ENCODE measurements around the gene NLGN2. TPM values are rescaled to one million over a fixed set of nuclear protein-coding genes. Genes with fewer than 3 reads are reported as not detected.

Gene NLGN2
- polyA plus RNA-seq, 3 donors: 0.55 TPM; not detected in 2

DNA sequence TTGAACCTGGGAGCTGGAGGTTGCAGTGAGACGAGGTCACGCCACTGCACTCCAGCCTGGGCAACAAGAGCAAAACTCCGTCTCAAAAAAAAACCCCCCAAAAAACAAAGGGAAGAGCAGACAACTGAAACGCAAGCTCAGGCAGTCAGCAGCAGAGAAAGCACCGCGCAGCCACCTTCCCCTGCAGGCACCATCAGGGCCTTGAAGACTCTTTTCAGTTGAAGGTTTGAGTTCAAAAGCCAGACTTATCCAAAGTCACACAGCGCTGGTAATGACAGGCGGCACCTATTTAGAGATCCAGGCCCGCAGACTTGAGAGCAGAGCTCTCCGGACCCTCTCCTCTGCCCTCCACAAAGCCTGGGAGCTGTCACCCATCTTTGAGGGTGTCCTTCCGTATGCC is 60.6 kb downstream of the NLGN2 start:
- H3K27me3 Mint-ChIP-seq (ENCODE audit: low read depth in 3 of 3): no peaks in the 10 kb centered on the region

DNA sequence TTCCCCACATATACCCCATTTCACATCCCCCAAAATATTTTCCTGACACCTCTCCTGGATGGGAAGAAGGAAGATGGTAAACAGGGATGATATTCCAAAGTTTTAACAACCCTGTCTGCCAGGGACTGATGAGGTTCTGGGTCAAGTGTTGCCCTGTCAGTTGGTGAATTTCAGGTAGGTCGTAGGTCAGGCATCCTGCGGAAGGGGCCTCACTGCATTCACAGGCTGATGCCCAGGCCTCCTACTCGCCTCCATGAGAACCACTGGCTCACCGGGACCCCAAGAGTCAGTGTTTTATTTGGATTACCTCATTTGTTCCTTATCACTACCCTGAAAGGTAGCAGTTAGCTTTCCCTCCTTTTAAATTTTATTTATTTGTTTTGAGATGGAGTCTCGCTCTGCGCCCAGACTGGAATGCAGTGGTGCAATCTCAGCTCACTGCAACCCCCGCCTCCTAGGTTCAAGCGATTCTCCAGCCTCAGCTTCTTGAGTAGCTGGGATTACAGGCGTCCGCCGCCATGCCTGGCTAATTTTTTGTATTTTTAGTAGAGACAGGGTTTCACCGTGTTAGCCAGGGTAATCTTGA is 61.3 kb downstream of the NLGN2 start:
- H4K20me1 ChIP-seq (ENCODE audit: insufficient read depth, low read length): no peaks in the 10 kb centered on the region

More for the DNA sequence above, 60.6 kb downstream of the NLGN2 start:
- no peak for DNase-seq
- peaks cover 18 to 32% of the 10 kb centered on the region in 2 donors for H3K36me3 Mint-ChIP-seq
- H3K36me3 ChIP-seq (replicated peaks in 1 of 2; ENCODE audit: control insufficient read depth in 1 of 2, insufficient read depth in 2 of 2, low read length in 2 of 2): peaks cover 14 to 20% of the 10 kb centered on the region in 2 donors
- H3K27me3 ChIP-seq (ENCODE audit: control insufficient read depth in 2 of 2, insufficient read depth in 2 of 2, low read length in 2 of 2): no peaks in the 10 kb centered on the region
- H3K4me2 ChIP-seq (replicated peaks; ENCODE audit: extremely low read depth, low read length, poor library complexity, severe bottlenecking): no peak overlapping the region
- peaks cover 28% of the 10 kb centered on the region for H3K79me2 ChIP-seq (ENCODE audit: insufficient read depth, low read length)
- H3K27ac ChIP-seq (ENCODE audit: low read depth in 1 of 2, low read length in 2 of 2): no peak overlapping the region
- H3K4me1 ChIP-seq (ENCODE audit: control insufficient read depth in 1 of 2, insufficient read depth in 2 of 2, low read length in 2 of 2): peaks cover 21 to 28% of the 10 kb centered on the region in 2 donors
- no peak overlapping the region for H3K4me3 Mint-ChIP-seq
- no peaks in the 10 kb centered on the region for H3K9me3 Mint-ChIP-seq
- TF ChIP-seq, protein P1, sequence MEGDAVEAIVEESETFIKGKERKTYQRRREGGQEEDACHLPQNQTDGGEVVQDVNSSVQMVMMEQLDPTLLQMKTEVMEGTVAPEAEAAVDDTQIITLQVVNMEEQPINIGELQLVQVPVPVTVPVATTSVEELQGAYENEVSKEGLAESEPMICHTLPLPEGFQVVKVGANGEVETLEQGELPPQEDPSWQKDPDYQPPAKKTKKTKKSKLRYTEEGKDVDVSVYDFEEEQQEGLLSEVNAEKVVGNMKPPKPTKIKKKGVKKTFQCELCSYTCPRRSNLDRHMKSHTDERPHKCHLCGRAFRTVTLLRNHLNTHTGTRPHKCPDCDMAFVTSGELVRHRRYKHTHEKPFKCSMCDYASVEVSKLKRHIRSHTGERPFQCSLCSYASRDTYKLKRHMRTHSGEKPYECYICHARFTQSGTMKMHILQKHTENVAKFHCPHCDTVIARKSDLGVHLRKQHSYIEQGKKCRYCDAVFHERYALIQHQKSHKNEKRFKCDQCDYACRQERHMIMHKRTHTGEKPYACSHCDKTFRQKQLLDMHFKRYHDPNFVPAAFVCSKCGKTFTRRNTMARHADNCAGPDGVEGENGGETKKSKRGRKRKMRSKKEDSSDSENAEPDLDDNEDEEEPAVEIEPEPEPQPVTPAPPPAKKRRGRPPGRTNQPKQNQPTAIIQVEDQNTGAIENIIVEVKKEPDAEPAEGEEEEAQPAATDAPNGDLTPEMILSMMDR (IDR thresholded peaks at IDR 0.05): no peak
- no peaks in the 10 kb centered on the region for H4K20me1 ChIP-seq (ENCODE audit: insufficient read depth, low read length)
- H3K4me3 ChIP-seq (replicated peaks in 1 of 3; ENCODE audit: low read depth in 2 of 3, low read length in 3 of 3): no peak overlapping the region
- no peak overlapping the region for H3K9ac ChIP-seq (ENCODE audit: insufficient read depth, low read length, poor library complexity, severe bottlenecking)
- H3K9me3 ChIP-seq (replicated peaks in 1 of 2; ENCODE audit: control insufficient read depth in 1 of 2, insufficient read depth in 1 of 2, low read length in 2 of 2): no peaks in the 10 kb centered on the region
- H3K27ac Mint-ChIP-seq: peak overlapping the region in 2 of 7 donors; percentile 32 to 88
- peaks cover 26% of the 10 kb centered on the region for H3K4me1 Mint-ChIP-seq
- intact Hi-C loops (cut with micrococcal nuclease): no loop called here
- H2AFZ ChIP-seq (ENCODE audit: insufficient read depth, low read depth, low read length, poor library complexity, severe bottlenecking): no peak overlapping the region
- WGBS (ENCODE audit: insufficient coverage): 98% methylated on average over 9 of the region's 11 CpGs

More for the DNA sequence above, 61.3 kb downstream of the NLGN2 start:
- Mint-ChIP-seq H3K27me3 (ENCODE audit: low read depth in 3 of 3) (no peaks in the 10 kb centered on the region), H3K36me3 (peaks cover 12 to 26% of the 10 kb centered on the region in 2 donors), H3K4me1 (peaks cover 26% of the 10 kb centered on the region), H3K27ac (no peak overlapping the region), H3K4me3 (no peak overlapping the region), H3K9me3 (no peaks in the 10 kb centered on the region)
- TF ChIP-seq, protein P1 (IDR thresholded peaks at IDR 0.05): no peak
- H3K36me3 ChIP-seq (replicated peaks in 1 of 2; ENCODE audit: control insufficient read depth in 1 of 2, insufficient read depth in 2 of 2, low read length in 2 of 2): peaks cover 8 to 14% of the 10 kb centered on the region in 2 donors
- no peak overlapping the region for H3K4me3 ChIP-seq (replicated peaks in 1 of 3; ENCODE audit: low read depth in 2 of 3, low read length in 3 of 3)
- intact Hi-C loops (cut with micrococcal nuclease): no loop called here
- no peak overlapping the region for H3K4me2 ChIP-seq (replicated peaks; ENCODE audit: extremely low read depth, low read length, poor library complexity, severe bottlenecking)
- H3K27me3 ChIP-seq (ENCODE audit: control insufficient read depth in 2 of 2, insufficient read depth in 2 of 2, low read length in 2 of 2): no peaks in the 10 kb centered on the region
- 97% methylated on average over 6 of the region's 12 CpGs for WGBS (ENCODE audit: insufficient coverage)
- H3K9me3 ChIP-seq (replicated peaks in 1 of 2; ENCODE audit: control insufficient read depth in 1 of 2, insufficient read depth in 1 of 2, low read length in 2 of 2): no peaks in the 10 kb centered on the region
- no peak overlapping the region for H3K9ac ChIP-seq (ENCODE audit: insufficient read depth, low read length, poor library complexity, severe bottlenecking)
- H3K27ac ChIP-seq (ENCODE audit: low read depth in 1 of 2, low read length in 2 of 2): no peak overlapping the region
- DNase-seq: no peak
- peaks cover 21 to 28% of the 10 kb centered on the region in 2 donors for H3K4me1 ChIP-seq (ENCODE audit: control insufficient read depth in 1 of 2, insufficient read depth in 2 of 2, low read length in 2 of 2)
- peaks cover 34% of the 10 kb centered on the region for H3K79me2 ChIP-seq (ENCODE audit: insufficient read depth, low read length)
- no peak overlapping the region for H2AFZ ChIP-seq (ENCODE audit: insufficient read depth, low read depth, low read length, poor library complexity, severe bottlenecking)

Other genes starting within 250 kb of the NLGN2 start
- gene ASGR1, start 228.5 kb upstream of the NLGN2 start, polyA plus RNA-seq: 100 to 1,000 TPM in 2 of 3 donors, 10 to 100 TPM in 1; 82.0 to 126 (median 114) TPM
- gene DLG4, start 188.0 kb upstream of the NLGN2 start, polyA plus RNA-seq: 10 to 100 TPM in 1 of 3 donors, under 1 TPM in 2; 0.37 to 42.6 (median 0.39) TPM
- gene ACADVL, start 187.9 kb upstream of the NLGN2 start, polyA plus RNA-seq: 1,000 to 10,000 TPM in 1 of 3 donors, 100 to 1,000 TPM in 2; 152 to 1,231 (median 154) TPM
- 1 to 10 TPM; 6.7 to 7.8 (median 7.0) TPM for gene DVL2, start 173.3 kb upstream of the NLGN2 start, polyA plus RNA-seq
- 10 to 100 TPM; 12.0 to 18.0 (median 12.9) TPM for gene PHF23, start 168.4 kb upstream of the NLGN2 start, polyA plus RNA-seq
- 1,000 to 10,000 TPM; 1,029 to 2,937 (median 2,814) TPM for gene GABARAP, start 165.4 kb upstream of the NLGN2 start, polyA plus RNA-seq
- 100 to 1,000 TPM in 1 of 3 donors, 10 to 100 TPM in 2; 29.5 to 198 (median 38.3) TPM for gene CTDNEP1, start 156.1 kb upstream of the NLGN2 start, polyA plus RNA-seq
- gene ELP5, start 155.6 kb upstream of the NLGN2 start, polyA plus RNA-seq: 10 to 100 TPM; 36.1 to 49.5 (median 44.1) TPM
- 10 to 100 TPM in 1 of 3 donors, 1 to 10 TPM in 1, under 1 TPM in 1; 0.49 to 13.4 (median 2.1) TPM for gene CLDN7, start 145.4 kb upstream of the NLGN2 start, polyA plus RNA-seq
- not detected for gene SLC2A4, start 126.1 kb upstream of the NLGN2 start, polyA plus RNA-seq
- gene YBX2, start 113.2 kb upstream of the NLGN2 start, polyA plus RNA-seq: not detected
- gene EIF5A, start 100.2 kb upstream of the NLGN2 start, polyA plus RNA-seq: 100 to 1,000 TPM; 465 to 511 (median 485) TPM
- 100 to 1,000 TPM in 1 of 3 donors, 10 to 100 TPM in 2; 53.5 to 162 (median 59.6) TPM for gene GPS2, start 92.5 kb upstream of the NLGN2 start, polyA plus RNA-seq
- gene NEURL4, start 78.5 kb upstream of the NLGN2 start, polyA plus RNA-seq: 10 to 100 TPM in 1 of 3 donors, under 1 TPM in 2; 0.35 to 42.6 (median 0.44) TPM
- 10 to 100 TPM; 32.1 to 68.5 (median 40.5) TPM for gene ACAP1, start 71.3 kb upstream of the NLGN2 start, polyA plus RNA-seq
- gene KCTD11, start 55.7 kb upstream of the NLGN2 start, polyA plus RNA-seq: 1 to 10 TPM; 3.4 to 5.6 (median 3.6) TPM
- gene TMEM95, start 52.7 kb upstream of the NLGN2 start, polyA plus RNA-seq: not detected
- not detected for gene TNK1, start 26.8 kb upstream of the NLGN2 start, polyA plus RNA-seq
- gene PLSCR3, start 13.3 kb upstream of the NLGN2 start, polyA plus RNA-seq: 10 to 100 TPM; 37.6 to 70.4 (median 45.7) TPM
- gene TMEM256, start 3.7 kb upstream of the NLGN2 start, polyA plus RNA-seq: 10 to 100 TPM; 39.2 to 81.4 (median 72.6) TPM
- not detected for gene SPEM1, start 12.5 kb downstream of the NLGN2 start, polyA plus RNA-seq
- not detected for gene SPEM2, start 17.8 kb downstream of the NLGN2 start, polyA plus RNA-seq
- not detected for gene SPEM3, start 21.0 kb downstream of the NLGN2 start, polyA plus RNA-seq
- 10 to 100 TPM in 1 of 3 donors, 1 to 10 TPM in 2; 5.1 to 11.3 (median 9.8) TPM for gene TMEM102, start 27.6 kb downstream of the NLGN2 start, polyA plus RNA-seq
- gene FGF11, start 31.7 kb downstream of the NLGN2 start, polyA plus RNA-seq: 1 to 10 TPM in 1 of 3 donors, not detected in 2; 2.2 TPM
- gene CHRNB1, start 37.2 kb downstream of the NLGN2 start, polyA plus RNA-seq: 10 to 100 TPM in 2 of 3 donors, 1 to 10 TPM in 1; 9.3 to 15.7 (median 14.7) TPM
- gene ZBTB4, start 71.8 kb downstream of the NLGN2 start, polyA plus RNA-seq: 1 to 10 TPM; 3.4 to 8.1 (median 4.4) TPM
- not detected for gene SLC35G6, start 73.6 kb downstream of the NLGN2 start, polyA plus RNA-seq
- gene POLR2A, start 76.5 kb downstream of the NLGN2 start, polyA plus RNA-seq: 10 to 100 TPM; 12.1 to 27.9 (median 25.4) TPM
- gene TNFSF12, start 141.2 kb downstream of the NLGN2 start, polyA plus RNA-seq: 10 to 100 TPM; 37.7 to 98.3 (median 50.2) TPM
- gene TNFSF13, start 150.9 kb downstream of the NLGN2 start, polyA plus RNA-seq: 100 to 1,000 TPM; 236 to 523 (median 491) TPM
- gene SENP3, start 154.1 kb downstream of the NLGN2 start, polyA plus RNA-seq: 100 to 1,000 TPM in 1 of 3 donors, 1 to 10 TPM in 2; 2.9 to 140 (median 5.6) TPM
- gene CD68, start 171.8 kb downstream of the NLGN2 start, polyA plus RNA-seq: 100 to 1,000 TPM; 642 to 884 (median 744) TPM
- 100 to 1,000 TPM; 100 to 107 (median 103) TPM for gene MPDU1, start 176.0 kb downstream of the NLGN2 start, polyA plus RNA-seq
- gene SOX15, start 182.2 kb downstream of the NLGN2 start, polyA plus RNA-seq: 1 to 10 TPM in 2 of 3 donors, under 1 TPM in 1; 0.86 to 1.2 (median 1.1) TPM
- 10 to 100 TPM in 1 of 3 donors, 1 to 10 TPM in 2; 6.2 to 23.0 (median 9.2) TPM for gene FXR2, start 207.1 kb downstream of the NLGN2 start, polyA plus RNA-seq
- gene SAT2, start 220.0 kb downstream of the NLGN2 start, polyA plus RNA-seq: 100 to 1,000 TPM in 1 of 3 donors, 10 to 100 TPM in 2; 83.4 to 155 (median 89.8) TPM
- gene SHBG, start 222.3 kb downstream of the NLGN2 start, polyA plus RNA-seq: under 1 TPM in 2 of 3 donors, not detected in 1; 0.43 TPM
- gene ATP1B2, start 243.1 kb downstream of the NLGN2 start, polyA plus RNA-seq: under 1 TPM in 1 of 3 donors, not detected in 2; 0.07 TPM